Prostate gland (tissue), 2 donors: Measurements from ENCODE around the gene OTOF.

Experiments
- CTCF ChIP-seq, 4 experiments: fragments of 200-600 bp in 2 of 4; fragments of 450-650 bp in 2 of 4; sonication (generic) in 2 of 4; IDR thresholded peaks; 1 replicate in 3 of 4; 2 replicates in 1 of 4; pipeline ENCODE4 v1.5.1; 2016 to 2019; ENCODE audit warnings: antibody characterized with exemption in 4 of 4, mild to moderate bottlenecking in 2 of 4, moderate library complexity in 2 of 4
- POLR2AphosphoS5 ChIP-seq: sonication (generic); formaldehyde crosslinking; IDR thresholded peaks from one replicate; pipeline ENCODE4 v1.6.1; 2017; ENCODE audit warnings: antibody characterized with exemption

- no peak for TF ChIP-seq CTCF (IDR thresholded peaks at IDR 0.05)
- TF ChIP-seq POLR2AphosphoS5, result no peak
Observed at GRCh38 chr2:26507932-26508331, 30.0 kb upstream of the OTOF start.
